ENCODE measurements around the gene PLBD2. TPM values are rescaled to one million over a fixed set of nuclear protein-coding genes. Genes with fewer than 3 reads are reported as not detected.

The PLBD2 gene
- total and polyA plus RNA-seq, 4 donors: 12.1 to 31.2 (median 19.6) TPM

DNA sequence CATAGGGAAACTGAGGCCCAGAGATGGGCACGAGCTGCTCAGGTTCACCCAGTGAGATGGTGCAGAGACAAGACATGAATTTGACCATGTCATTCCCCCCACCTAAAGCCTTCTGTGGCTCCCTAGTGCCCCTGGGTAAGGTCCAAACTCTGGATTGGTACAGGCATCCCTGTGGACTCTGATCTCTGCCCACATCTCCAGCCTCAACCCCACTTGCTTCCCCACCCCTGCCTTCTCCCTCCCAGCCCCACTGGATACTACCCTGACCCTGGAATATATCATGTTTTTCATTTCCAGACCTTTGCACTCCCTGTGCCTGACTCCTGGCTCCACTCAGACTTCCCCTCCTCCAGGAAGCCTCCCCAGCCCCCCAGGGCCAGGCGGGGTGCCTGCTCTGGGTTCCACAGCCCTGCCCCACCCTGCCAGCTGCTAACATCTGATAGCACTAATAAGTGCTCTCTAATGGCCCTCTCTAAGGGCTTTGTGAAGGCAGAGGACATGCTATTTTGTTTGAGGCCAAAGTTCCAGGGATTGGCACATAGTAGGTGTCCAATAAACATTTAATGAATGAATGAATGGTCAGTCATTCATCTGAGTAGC is 62.7 kb downstream of the PLBD2 start:
- Histone ChIP-seq H3K9me3 (ENCODE audit: control insufficient read depth in 4 of 4, low read length in 3 of 4) (no peaks in the 10 kb centered on the region), H3K9ac (ENCODE audit: low read depth in 1 of 2, low read length in 2 of 2) (peak overlapping the region in 1 of 2 donors; percentile 33), H3K36me3 (ENCODE audit: control insufficient read depth in 4 of 4, insufficient read depth in 3 of 4, low read depth in 1 of 4, low read length in 3 of 4) (no peaks in the 10 kb centered on the region), H3K4me1 (ENCODE audit: control insufficient read depth in 4 of 4, insufficient read depth in 4 of 4, low read length in 3 of 4) (peaks cover 6 to 60% (median 36%) of the 10 kb centered on the region in 4 donors), H3K27me3 (ENCODE audit: control insufficient read depth in 4 of 4, insufficient read depth in 4 of 4, low read length in 3 of 4) (no peaks in the 10 kb centered on the region), H3K4me3 (ENCODE audit: low read depth in 1 of 3, low read length in 3 of 3) (no peak overlapping the region), H3K27ac (ENCODE audit: low read depth in 1 of 2, low read length in 2 of 2) (peak overlapping the region; percentile 78 to 95)
- 32% methylated on average over 2 of the region's 2 CpGs for WGBS
- peak; percentile 86 for DNase-seq (ENCODE audit: low spot score)
- peak; percentile 85 to 87 for TF ChIP-seq HNF4A (conservative IDR thresholded peaks at IDR 0.05)
- TF ChIP-seq, protein P1, sequence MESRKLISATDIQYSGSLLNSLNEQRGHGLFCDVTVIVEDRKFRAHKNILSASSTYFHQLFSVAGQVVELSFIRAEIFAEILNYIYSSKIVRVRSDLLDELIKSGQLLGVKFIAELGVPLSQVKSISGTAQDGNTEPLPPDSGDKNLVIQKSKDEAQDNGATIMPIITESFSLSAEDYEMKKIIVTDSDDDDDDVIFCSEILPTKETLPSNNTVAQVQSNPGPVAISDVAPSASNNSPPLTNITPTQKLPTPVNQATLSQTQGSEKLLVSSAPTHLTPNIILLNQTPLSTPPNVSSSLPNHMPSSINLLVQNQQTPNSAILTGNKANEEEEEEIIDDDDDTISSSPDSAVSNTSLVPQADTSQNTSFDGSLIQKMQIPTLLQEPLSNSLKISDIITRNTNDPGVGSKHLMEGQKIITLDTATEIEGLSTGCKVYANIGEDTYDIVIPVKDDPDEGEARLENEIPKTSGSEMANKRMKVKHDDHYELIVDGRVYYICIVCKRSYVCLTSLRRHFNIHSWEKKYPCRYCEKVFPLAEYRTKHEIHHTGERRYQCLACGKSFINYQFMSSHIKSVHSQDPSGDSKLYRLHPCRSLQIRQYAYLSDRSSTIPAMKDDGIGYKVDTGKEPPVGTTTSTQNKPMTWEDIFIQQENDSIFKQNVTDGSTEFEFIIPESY (IDR thresholded peaks at IDR 0.05): no peak
- TF ChIP-seq, protein P2, sequence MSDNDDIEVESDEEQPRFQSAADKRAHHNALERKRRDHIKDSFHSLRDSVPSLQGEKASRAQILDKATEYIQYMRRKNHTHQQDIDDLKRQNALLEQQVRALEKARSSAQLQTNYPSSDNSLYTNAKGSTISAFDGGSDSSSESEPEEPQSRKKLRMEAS (IDR thresholded peaks at IDR 0.05): peak; percentile 34
- TF ChIP-seq, protein P3, sequence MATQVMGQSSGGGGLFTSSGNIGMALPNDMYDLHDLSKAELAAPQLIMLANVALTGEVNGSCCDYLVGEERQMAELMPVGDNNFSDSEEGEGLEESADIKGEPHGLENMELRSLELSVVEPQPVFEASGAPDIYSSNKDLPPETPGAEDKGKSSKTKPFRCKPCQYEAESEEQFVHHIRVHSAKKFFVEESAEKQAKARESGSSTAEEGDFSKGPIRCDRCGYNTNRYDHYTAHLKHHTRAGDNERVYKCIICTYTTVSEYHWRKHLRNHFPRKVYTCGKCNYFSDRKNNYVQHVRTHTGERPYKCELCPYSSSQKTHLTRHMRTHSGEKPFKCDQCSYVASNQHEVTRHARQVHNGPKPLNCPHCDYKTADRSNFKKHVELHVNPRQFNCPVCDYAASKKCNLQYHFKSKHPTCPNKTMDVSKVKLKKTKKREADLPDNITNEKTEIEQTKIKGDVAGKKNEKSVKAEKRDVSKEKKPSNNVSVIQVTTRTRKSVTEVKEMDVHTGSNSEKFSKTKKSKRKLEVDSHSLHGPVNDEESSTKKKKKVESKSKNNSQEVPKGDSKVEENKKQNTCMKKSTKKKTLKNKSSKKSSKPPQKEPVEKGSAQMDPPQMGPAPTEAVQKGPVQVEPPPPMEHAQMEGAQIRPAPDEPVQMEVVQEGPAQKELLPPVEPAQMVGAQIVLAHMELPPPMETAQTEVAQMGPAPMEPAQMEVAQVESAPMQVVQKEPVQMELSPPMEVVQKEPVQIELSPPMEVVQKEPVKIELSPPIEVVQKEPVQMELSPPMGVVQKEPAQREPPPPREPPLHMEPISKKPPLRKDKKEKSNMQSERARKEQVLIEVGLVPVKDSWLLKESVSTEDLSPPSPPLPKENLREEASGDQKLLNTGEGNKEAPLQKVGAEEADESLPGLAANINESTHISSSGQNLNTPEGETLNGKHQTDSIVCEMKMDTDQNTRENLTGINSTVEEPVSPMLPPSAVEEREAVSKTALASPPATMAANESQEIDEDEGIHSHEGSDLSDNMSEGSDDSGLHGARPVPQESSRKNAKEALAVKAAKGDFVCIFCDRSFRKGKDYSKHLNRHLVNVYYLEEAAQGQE (IDR thresholded peaks at IDR 0.05): no peak
- peak; percentile 27 for TF ChIP-seq YY1 (IDR thresholded peaks at IDR 0.05)
- peak; percentile 72 for TF ChIP-seq SP1 (IDR thresholded peaks at IDR 0.05)
- TF ChIP-seq HNF4G (IDR thresholded peaks at IDR 0.05): peak; percentile 35
- peak; percentile 68 to 88 for TF ChIP-seq RXRA (IDR thresholded peaks at IDR 0.05)
- no peak for TF ChIP-seq FOXA2 (IDR thresholded peaks at IDR 0.05)
- TF ChIP-seq RAD21 (IDR thresholded peaks at IDR 0.05): peak in 1 of 2 donors; percentile 21

DNA sequence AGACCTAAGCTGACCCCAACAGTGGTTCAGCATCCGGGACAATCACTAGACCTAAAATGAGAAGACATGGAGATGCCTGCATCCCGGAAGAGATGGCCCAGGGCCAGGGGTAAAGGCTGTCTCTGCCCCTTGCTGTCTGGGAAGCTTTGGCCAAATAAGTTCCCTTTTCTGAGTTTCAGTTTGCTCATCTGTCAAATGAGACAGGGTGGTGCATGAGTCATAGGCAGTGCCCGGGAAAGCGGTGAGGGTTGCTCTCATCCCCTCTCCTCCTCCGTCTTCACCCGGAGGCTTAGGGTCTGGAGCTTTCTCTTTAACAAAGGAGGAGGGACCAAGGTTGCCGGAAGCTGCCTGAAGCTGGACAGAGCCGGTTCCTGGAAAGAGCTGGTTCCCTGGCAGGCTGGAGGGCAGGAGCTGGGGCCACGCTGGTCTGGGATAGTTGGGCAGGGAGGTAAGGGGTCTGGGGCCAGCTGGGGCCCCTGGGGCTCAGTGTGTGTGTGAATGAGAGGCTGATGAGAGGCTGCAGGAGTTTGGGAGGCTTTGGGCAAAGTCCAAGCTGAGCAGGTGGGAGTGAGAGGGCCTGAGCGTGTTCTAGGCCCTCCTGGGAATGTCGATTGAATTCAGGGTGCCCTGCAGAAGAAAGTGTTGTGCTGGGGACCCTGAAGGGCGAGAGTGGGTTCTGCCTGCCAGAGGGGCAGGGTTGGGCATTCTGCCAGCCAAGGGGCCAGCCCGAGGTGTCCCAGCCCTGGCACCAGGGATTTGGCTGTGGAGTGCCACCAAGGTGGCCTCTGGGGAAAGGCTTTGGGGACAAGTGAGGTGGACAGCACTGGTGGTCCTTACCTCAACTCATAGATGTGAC is 63.9 kb downstream of the PLBD2 start, which contains the start of gene SDSL:
Gene SDSL, plus strand, starts transcription at position 351 of the 856 bp plus-strand sequence. CDS start 5,603 bp downstream, outside the sequence.
- Histone ChIP-seq H3K4me3 (ENCODE audit: low read depth in 1 of 3, low read length in 3 of 3) (peak within 1 kb of the TSS; percentile 62 to 80 (median 75)), H3K9ac (ENCODE audit: low read depth in 1 of 2, low read length in 2 of 2) (peak within 1 kb of the TSS; percentile 82 to 96), H3K36me3 (ENCODE audit: control insufficient read depth in 4 of 4, insufficient read depth in 3 of 4, low read depth in 1 of 4, low read length in 3 of 4) (no peaks in the 10 kb centered on the region), H3K4me1 (ENCODE audit: control insufficient read depth in 4 of 4, insufficient read depth in 4 of 4, low read length in 3 of 4) (peaks cover 6 to 51% (median 30%) of the 10 kb centered on the region in 4 donors), H3K27me3 (ENCODE audit: control insufficient read depth in 4 of 4, insufficient read depth in 4 of 4, low read length in 3 of 4) (no peaks in the 10 kb centered on the region), H3K27ac (ENCODE audit: low read depth in 1 of 2, low read length in 2 of 2) (peak within 1 kb of the TSS; percentile 78 to 95), H3K9me3 (ENCODE audit: control insufficient read depth in 4 of 4, low read length in 3 of 4) (no peaks in the 10 kb centered on the region)
- peak; percentile 76 for DNase-seq (ENCODE audit: low spot score)
- WGBS: 5% methylated on average over 13 of the region's 13 CpGs
- TF ChIP-seq RAD21 (IDR thresholded peaks at IDR 0.05) (peak; percentile 49 to 59), JUND (IDR thresholded peaks at IDR 0.05) (peak; percentile 82 to 89), HNF4A (conservative IDR thresholded peaks at IDR 0.05) (peak; percentile 57 to 58), FOXA1 (IDR thresholded peaks at IDR 0.05) (peak; percentile 12), YY1 (IDR thresholded peaks at IDR 0.05) (peak; percentile 67), RXRA (IDR thresholded peaks at IDR 0.05) (peak; percentile 69 to 77)
- TF ChIP-seq, protein P3 (IDR thresholded peaks at IDR 0.05): peak; percentile 91
- TF ChIP-seq, protein P4, sequence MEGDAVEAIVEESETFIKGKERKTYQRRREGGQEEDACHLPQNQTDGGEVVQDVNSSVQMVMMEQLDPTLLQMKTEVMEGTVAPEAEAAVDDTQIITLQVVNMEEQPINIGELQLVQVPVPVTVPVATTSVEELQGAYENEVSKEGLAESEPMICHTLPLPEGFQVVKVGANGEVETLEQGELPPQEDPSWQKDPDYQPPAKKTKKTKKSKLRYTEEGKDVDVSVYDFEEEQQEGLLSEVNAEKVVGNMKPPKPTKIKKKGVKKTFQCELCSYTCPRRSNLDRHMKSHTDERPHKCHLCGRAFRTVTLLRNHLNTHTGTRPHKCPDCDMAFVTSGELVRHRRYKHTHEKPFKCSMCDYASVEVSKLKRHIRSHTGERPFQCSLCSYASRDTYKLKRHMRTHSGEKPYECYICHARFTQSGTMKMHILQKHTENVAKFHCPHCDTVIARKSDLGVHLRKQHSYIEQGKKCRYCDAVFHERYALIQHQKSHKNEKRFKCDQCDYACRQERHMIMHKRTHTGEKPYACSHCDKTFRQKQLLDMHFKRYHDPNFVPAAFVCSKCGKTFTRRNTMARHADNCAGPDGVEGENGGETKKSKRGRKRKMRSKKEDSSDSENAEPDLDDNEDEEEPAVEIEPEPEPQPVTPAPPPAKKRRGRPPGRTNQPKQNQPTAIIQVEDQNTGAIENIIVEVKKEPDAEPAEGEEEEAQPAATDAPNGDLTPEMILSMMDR (IDR thresholded peaks at IDR 0.05; ENCODE audit: low read depth, low read length, missing input control): no peak
- TF ChIP-seq, protein P2 (IDR thresholded peaks at IDR 0.05): peak; percentile 84
- TF ChIP-seq, protein P5, sequence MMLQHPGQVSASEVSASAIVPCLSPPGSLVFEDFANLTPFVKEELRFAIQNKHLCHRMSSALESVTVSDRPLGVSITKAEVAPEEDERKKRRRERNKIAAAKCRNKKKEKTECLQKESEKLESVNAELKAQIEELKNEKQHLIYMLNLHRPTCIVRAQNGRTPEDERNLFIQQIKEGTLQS (IDR thresholded peaks at IDR 0.05): peak; percentile 12
- TF ChIP-seq, protein P1 (IDR thresholded peaks at IDR 0.05): peak; percentile 48
